GM23248 (cell line): ENCODE measurements around the gene ADCY1. TPM values are rescaled to one million over a fixed set of nuclear protein-coding genes. Genes with fewer than 3 reads are reported as not detected.

Source experiments
- DNase-seq: peaks from one replicate; pipeline ENCODE4 v3.0.0-alpha.2; 2015
- H2AFZ ChIP-seq: fragments of 200-600 bp; sonication (generic); 2 replicates; pipeline ENCODE4 v1.6.1; 2016; ENCODE audit warnings: antibody characterized with exemption
- H3F3A ChIP-seq: fragments of 200-600 bp; sonication (generic); 2 replicates; pipeline ENCODE4 v1.6.1; 2016; ENCODE audit warnings: mild to moderate bottlenecking, antibody characterized with exemption, mixed run types; ENCODE audit not compliant: insufficient read depth
- H3K27ac ChIP-seq: fragments of 200-600 bp; sonication (generic); 2 replicates; pipeline ENCODE4 v1.5.1; 2016; ENCODE audit warnings: mild to moderate bottlenecking
- H3K27me3 ChIP-seq: fragments of 200-600 bp; sonication (generic); replicated peaks from 2 replicates; pipeline ENCODE4 v1.6.1; 2016; ENCODE audit warnings: mild to moderate bottlenecking; ENCODE audit not compliant: insufficient read depth
- H3K36me3 ChIP-seq: fragments of 200-600 bp; sonication (generic); 2 replicates; pipeline ENCODE4 v1.6.1; 2016; ENCODE audit warnings: low read depth, mild to moderate bottlenecking
- H3K4me1 ChIP-seq: fragments of 200-600 bp; sonication (generic); 2 replicates; pipeline ENCODE4 v1.6.1; 2016; ENCODE audit warnings: mild to moderate bottlenecking; ENCODE audit not compliant: insufficient read depth
- H3K4me2 ChIP-seq: fragments of 200-600 bp; sonication (generic); one replicate; pipeline ENCODE4 v1.6.1; 2016; ENCODE audit warnings: mild to moderate bottlenecking; ENCODE audit not compliant: unreplicated experiment
- H3K4me3 ChIP-seq: fragments of 200-600 bp; sonication (generic); 2 replicates; pipeline ENCODE4 v1.5.1; 2016; ENCODE audit warnings: mild to moderate bottlenecking
- H3K79me2 ChIP-seq: fragments of 200-600 bp; sonication (generic); 2 replicates; pipeline ENCODE4 v1.6.1; 2016; ENCODE audit warnings: mild to moderate bottlenecking; ENCODE audit not compliant: insufficient read depth
- H3K9ac ChIP-seq: fragments of 200-600 bp; sonication (generic); 2 replicates; pipeline ENCODE4 v1.6.1; 2016; ENCODE audit warnings: mild to moderate bottlenecking
- H3K9me2 ChIP-seq: fragments of 200-600 bp; sonication (generic); 2 replicates; pipeline ENCODE4 v1.6.1; 2016; ENCODE audit warnings: mixed run types, mild to moderate bottlenecking, moderate library complexity; ENCODE audit not compliant: insufficient read depth
- H3K9me3 ChIP-seq: fragments of 200-600 bp; sonication (generic); one replicate; pipeline ENCODE4 v1.6.1; 2017; ENCODE audit warnings: low read depth
- H4K20me1 ChIP-seq: fragments of 200-600 bp; sonication (generic); 2 replicates; pipeline ENCODE4 v1.6.0; 2016; ENCODE audit not compliant: insufficient read depth
- EZH2 ChIP-seq: fragments of 200-600 bp; sonication (generic); IDR thresholded peaks from 2 replicates; pipeline ENCODE4 v1.6.1; 2018; ENCODE audit warnings: antibody characterized with exemption, mild to moderate bottlenecking; ENCODE audit not compliant: insufficient read depth, poor library complexity, severe bottlenecking
- EZH2phosphoT487 ChIP-seq: fragments of 200-600 bp; sonication (generic); IDR thresholded peaks from 2 replicates; pipeline ENCODE4 v1.6.1; 2018; ENCODE audit warnings: antibody characterized with exemption, moderate library complexity, mild to moderate bottlenecking, low read depth; ENCODE audit not compliant: insufficient read depth
- WGBS, 2 experiments: methylation state at CpG; one replicate each; pipeline ENCODE4 v1.1.6; 2015 to 2017; ENCODE audit warnings: low lambda C conversion rate in 2 of 2, low coverage in 1 of 2; ENCODE audit errors: missing lambda C conversion rate in 2 of 2; 5-methylcytosine and 5-hydroxymethylcytosine counted together
- in situ Hi-C: fragments of 300-500 bp; cut with MboI; formaldehyde crosslinking; loops from 2 replicates; pipeline ENCODE4 v1.15.0; 2020
- polyA plus RNA-seq: library from polyadenylated mRNA; unstranded; fragments of >200 nt; fragmentation: Nextera tagmentation; extraction: Ambion mirVana; gene quantifications from 2 replicates; pipeline ENCODE4 v1.2.1, GENCODE V29; 2016
- total RNA-seq: library from RNA; depleted of rRNA; stranded (reverse); fragments of >200 nt; shearing (Covaris generic); gene quantifications from 2 replicates; pipeline ENCODE4 v1.2.3, GENCODE V29; 2014

The ADCY1 gene
- total and polyA plus RNA-seq, 2 experiments from 2014 or later, result 0.11 TPM; not detected in 1

DNA sequence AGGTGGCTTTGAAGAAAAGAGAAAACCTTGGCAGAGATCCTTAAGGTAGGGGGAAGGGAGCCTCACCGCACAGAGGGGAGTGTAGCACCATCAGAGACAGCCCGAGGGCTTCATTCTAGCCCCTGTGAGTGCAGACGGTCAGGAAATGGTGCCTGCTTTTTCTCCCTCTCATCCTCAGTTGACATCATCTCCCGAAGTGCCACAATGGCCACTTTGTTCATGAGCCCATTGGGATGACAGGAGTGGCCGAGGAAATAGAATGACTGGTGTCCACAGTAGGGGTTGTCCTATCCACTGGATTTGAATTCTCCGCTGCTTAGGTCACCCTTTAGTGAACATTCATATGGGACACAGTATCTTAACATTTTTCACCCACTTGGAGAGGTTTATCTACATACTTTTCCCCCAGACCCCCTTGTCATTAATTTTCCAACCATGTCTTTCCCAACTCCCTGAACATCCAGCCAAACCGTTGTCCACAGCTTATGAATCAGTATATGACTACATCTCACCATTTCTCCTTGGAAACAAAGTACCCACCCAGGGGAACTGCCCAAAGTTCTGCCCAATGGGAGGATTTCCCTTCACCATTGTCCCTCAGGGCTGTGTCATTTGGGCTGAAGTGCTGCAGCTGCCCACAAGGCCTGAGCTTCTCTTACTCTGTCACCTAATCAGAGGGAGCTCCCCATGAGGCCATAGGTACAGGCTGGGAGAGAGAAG is 108.8 kb downstream of the ADCY1 start:
- Histone ChIP-seq H3K4me2 (no peak overlapping the region), H3K4me1 (no peaks in the 10 kb centered on the region), H3K27ac (no peak overlapping the region), H3K4me3 (no peak overlapping the region), H3K36me3 (no peaks in the 10 kb centered on the region), H4K20me1 (no peaks in the 10 kb centered on the region), H3K79me2 (no peaks in the 10 kb centered on the region), H3K27me3 (0 out of 2 replicates have a peak, but pooled peaks cover 2% of the 10 kb centered on the region), H3K9me3 (no peaks in the 10 kb centered on the region), H2AFZ (no peak overlapping the region), H3K9me2 (no peaks in the 10 kb centered on the region), H3K9ac (no peak overlapping the region), H3F3A (no peaks in the 10 kb centered on the region)
- in situ Hi-C loops, result no loop called here
- TF ChIP-seq EZH2 (no peak), EZH2phosphoT487 (no peak)
- DNase-seq, result peak; percentile 36
- 81 to 83% methylated on average over 7 of the region's 7 CpGs for WGBS, 2 experiments

GRCh38 chr7:45683556-45684148 is 109.5 kb downstream of the ADCY1 start:
- no peak overlapping the region for H2AFZ ChIP-seq

DNA sequence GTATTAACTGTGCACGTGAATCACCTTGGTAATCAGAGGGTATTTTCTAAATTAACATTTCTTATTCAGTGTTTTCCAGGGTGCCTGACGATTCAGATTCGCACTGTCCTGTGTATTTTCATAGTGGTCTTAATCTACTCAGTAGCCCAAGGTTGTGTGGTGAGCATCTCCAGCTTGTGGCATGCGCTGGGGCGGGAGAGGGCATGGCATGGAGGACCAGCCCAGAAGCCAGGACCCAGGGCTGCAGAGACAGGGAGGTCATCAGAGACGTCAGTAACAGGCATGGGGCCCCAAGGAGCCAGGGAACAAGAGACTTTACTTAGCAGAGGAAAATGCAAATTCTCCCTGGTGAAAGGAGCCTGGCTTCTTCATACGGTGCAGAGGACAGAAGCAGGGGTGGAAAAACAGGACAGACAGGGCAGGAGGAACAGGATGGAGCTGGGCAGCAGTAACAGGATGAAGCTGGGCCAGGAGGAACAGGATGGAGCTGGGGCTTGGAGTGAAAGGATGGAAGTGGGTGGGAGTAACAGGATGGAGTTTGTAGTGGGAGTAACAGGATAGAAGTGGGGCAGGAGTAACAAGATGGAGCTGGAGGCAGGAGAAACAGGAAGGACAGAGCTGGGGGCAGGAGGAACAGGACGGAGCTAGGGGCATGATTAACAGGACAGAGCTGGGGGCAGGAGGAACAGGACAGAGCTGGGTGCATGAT is 110.9 kb downstream of the ADCY1 start:
- no peak for DNase-seq
- Histone ChIP-seq H3K27ac (no peak overlapping the region), H3K36me3 (no peaks in the 10 kb centered on the region), H2AFZ (no peak overlapping the region), H3K27me3 (0 out of 2 replicates have a peak, but pooled peaks cover 2% of the 10 kb centered on the region), H3K4me3 (no peak overlapping the region), H3K79me2 (no peaks in the 10 kb centered on the region), H3K9ac (no peak overlapping the region), H3K4me1 (peaks cover 10% of the 10 kb centered on the region), H3K9me3 (no peaks in the 10 kb centered on the region), H3K9me2 (no peaks in the 10 kb centered on the region), H3K4me2 (no peak overlapping the region), H3F3A (no peaks in the 10 kb centered on the region), H4K20me1 (no peaks in the 10 kb centered on the region)
- 77 to 79% methylated on average over 7 to 8 of the region's 8 CpGs for WGBS, 2 experiments
- TF ChIP-seq EZH2, result no peak
- TF ChIP-seq EZH2phosphoT487, result no peak
- in situ Hi-C loops, result no loop called here

More at GRCh38 chr7:45683556-45684148, 109.5 kb downstream of the ADCY1 start:
- H3K9ac ChIP-seq, result no peak overlapping the region
- no peak overlapping the region for H3K4me3 ChIP-seq
- H3F3A ChIP-seq, result no peaks in the 10 kb centered on the region
- in situ Hi-C loops, result no loop called here
- H3K27me3 ChIP-seq, result 0 out of 2 replicates have a peak, but pooled peaks cover 2% of the 10 kb centered on the region
- H3K9me2 ChIP-seq, result no peaks in the 10 kb centered on the region
- no peak for DNase-seq
- 88 to 92% methylated on average over 13 of the region's 13 CpGs for WGBS, 2 experiments
- no peak overlapping the region for H3K4me2 ChIP-seq
- no peaks in the 10 kb centered on the region for H3K79me2 ChIP-seq
- H3K27ac ChIP-seq, result no peak overlapping the region
- TF ChIP-seq EZH2phosphoT487 (no peak), EZH2 (no peak)
- no peaks in the 10 kb centered on the region for H4K20me1 ChIP-seq
- no peaks in the 10 kb centered on the region for H3K36me3 ChIP-seq
- H3K4me1 ChIP-seq, result no peaks in the 10 kb centered on the region
- no peaks in the 10 kb centered on the region for H3K9me3 ChIP-seq

GRCh38 chr7:45685619-45686240 is 111.6 kb downstream of the ADCY1 start:
- 75 to 78% methylated on average over 11 of the region's 11 CpGs for WGBS, 2 experiments
- no peak for TF ChIP-seq EZH2phosphoT487
- Histone ChIP-seq H3K79me2 (no peaks in the 10 kb centered on the region), H3K4me3 (no peak overlapping the region), H3K4me2 (no peak overlapping the region), H3K4me1 (peaks cover 10% of the 10 kb centered on the region), H3K36me3 (no peaks in the 10 kb centered on the region), H3F3A (no peaks in the 10 kb centered on the region), H3K9ac (no peak overlapping the region), H3K27me3 (0 out of 2 replicates have a peak, but pooled peaks cover 2% of the 10 kb centered on the region), H3K9me2 (no peaks in the 10 kb centered on the region), H2AFZ (no peak overlapping the region), H4K20me1 (no peaks in the 10 kb centered on the region), H3K27ac (no peak overlapping the region), H3K9me3 (no peaks in the 10 kb centered on the region)
- in situ Hi-C loops, result no loop called here
- no peak for DNase-seq
